ENCODE results near the gene IGSF21. TPM values are rescaled to one million over a fixed set of nuclear protein-coding genes. Genes with fewer than 3 reads are reported as not detected.

The IGSF21 gene
- total and polyA plus RNA-seq, 2 of the 4 experiments (the other 2 are of a cell fraction): not detected

- Histone ChIP-seq H3K4me1 (ENCODE audit: control insufficient read depth, insufficient read depth, low read length) (no peaks in the 10 kb centered on the region), H3K4ac (ENCODE audit: low read depth, low read length) (no peak overlapping the region), H2AK9ac (replicated peaks; ENCODE audit: low read depth, low read length, poor library complexity) (no peak overlapping the region), H3K4me2 (ENCODE audit: low read depth, low read length) (no peak overlapping the region), H3K79me1 (ENCODE audit: low read depth in 1 of 2, low read length in 2 of 2) (no peaks in the 10 kb centered on the region), H4K20me1 (ENCODE audit: insufficient read depth, low read length) (no peaks in the 10 kb centered on the region), H4K91ac (ENCODE audit: insufficient read depth, low read depth, low read length) (no peak overlapping the region), H3K9me1 (ENCODE audit: insufficient read depth, low read length) (no peaks in the 10 kb centered on the region), H3K56ac (ENCODE audit: extremely low read depth, insufficient read depth, low read length) (no peak overlapping the region), H3K18ac (ENCODE audit: low read depth, low read length) (no peak overlapping the region), H2BK20ac (ENCODE audit: low read depth, low read length) (no peak overlapping the region), H3K9ac (ENCODE audit: low read depth, low read length) (no peak overlapping the region), H3K23ac (ENCODE audit: low read depth, low read length) (no peak overlapping the region), H3K27ac (ENCODE audit: insufficient read depth, low read length) (no peak overlapping the region), H3K9me3 (ENCODE audit: control insufficient read depth, insufficient read depth, low read length) (no peaks in the 10 kb centered on the region), H2AFZ (replicated peaks; ENCODE audit: low read length, poor library complexity) (no peak overlapping the region), H3K27me3 (ENCODE audit: control insufficient read depth, insufficient read depth, low read length) (no peaks in the 10 kb centered on the region), H2BK5ac (ENCODE audit: low read depth, low read length, poor library complexity, severe bottlenecking) (no peak overlapping the region), H3K14ac (replicated peaks; ENCODE audit: low read depth, low read length) (no peak overlapping the region), H2BK15ac (ENCODE audit: low read depth, low read length) (no peak overlapping the region), H4K5ac (ENCODE audit: low read depth, low read length) (no peak overlapping the region), H3K36me3 (ENCODE audit: control insufficient read depth, insufficient read depth, low read length) (no peaks in the 10 kb centered on the region), H4K8ac (ENCODE audit: low read depth in 2 of 2, low read length in 2 of 2) (no peak overlapping the region), H2BK120ac (ENCODE audit: low read depth, low read length) (no peak overlapping the region), H3K4me3 (ENCODE audit: insufficient read depth, low read depth, low read length) (no peak overlapping the region), H2AK5ac (ENCODE audit: low read depth, low read length) (no peak overlapping the region)
- POLR2A ChIA-PET (ENCODE audit: unreplicated experiment): no interaction called here
- no TSS peak for BruUV-seq (replicated peaks)
- no peak for DNase-seq
- CTCF ChIA-PET: no interaction called here
- in situ Hi-C loops (cut with MboI; ENCODE audit: low sequenced_read_pairs): no loop called here
- intact Hi-C loops (cut with micrococcal nuclease): no loop called here
- ATAC-seq (ENCODE audit: low read depth): no peak
- 0% methylated on average over 1 of the region's 4 CpGs; no CpG with 5 or more reads in 1 of the 2 experiments for WGBS, 2 experiments (ENCODE audit: extremely low coverage in 2 of 2, insufficient read length in 1 of 2)
- TF ChIP-seq POLR2A (IDR thresholded peaks at IDR 0.05; ENCODE audit: low read depth, low read length) (no peak), MAZ (IDR thresholded peaks at IDR 0.05; ENCODE audit: borderline replicate concordance, low read depth, low read length) (no peak), CTCF (conservative IDR thresholded peaks at IDR 0.05; ENCODE audit: low read depth, low read length) (no peak), CHD1 (IDR thresholded peaks at IDR 0.05; ENCODE audit: low read depth, low read length) (no peak), USF2 (IDR thresholded peaks at IDR 0.05; ENCODE audit: low read depth, low read length) (no peak), RCOR1 (IDR thresholded peaks at IDR 0.05; ENCODE audit: insufficient replicate concordance, low read length) (no peak), SMC3 (IDR thresholded peaks at IDR 0.05; ENCODE audit: low read depth, low read length) (no peak), RFX5 (IDR thresholded peaks at IDR 0.05; ENCODE audit: low read depth, low read length) (no peak), MXI1 (IDR thresholded peaks at IDR 0.05; ENCODE audit: borderline replicate concordance, low read depth, low read length) (no peak), RAD21 (IDR thresholded peaks at IDR 0.05; ENCODE audit: low read length) (no peak), FOS (IDR thresholded peaks at IDR 0.05; ENCODE audit: low read depth, low read length) (no peak), NFE2L2 (IDR thresholded peaks at IDR 0.05; ENCODE audit: low read depth, low read length) (no peak)
- dilution Hi-C loops (cut with HindIII; ENCODE audit: low sequenced_read_pairs, unreplicated experiment): no loop called here
Measured at GRCh38 chr1:18176619-18177018, 69.0 kb downstream of the IGSF21 start.

Measured in IMR-90 (cell line).